ENCODE measurements around the gene KLF9.
A peak's percentile ranks its signal among the peaks of the same experiment; 100 is the strongest.

Gene KLF9

DNA sequence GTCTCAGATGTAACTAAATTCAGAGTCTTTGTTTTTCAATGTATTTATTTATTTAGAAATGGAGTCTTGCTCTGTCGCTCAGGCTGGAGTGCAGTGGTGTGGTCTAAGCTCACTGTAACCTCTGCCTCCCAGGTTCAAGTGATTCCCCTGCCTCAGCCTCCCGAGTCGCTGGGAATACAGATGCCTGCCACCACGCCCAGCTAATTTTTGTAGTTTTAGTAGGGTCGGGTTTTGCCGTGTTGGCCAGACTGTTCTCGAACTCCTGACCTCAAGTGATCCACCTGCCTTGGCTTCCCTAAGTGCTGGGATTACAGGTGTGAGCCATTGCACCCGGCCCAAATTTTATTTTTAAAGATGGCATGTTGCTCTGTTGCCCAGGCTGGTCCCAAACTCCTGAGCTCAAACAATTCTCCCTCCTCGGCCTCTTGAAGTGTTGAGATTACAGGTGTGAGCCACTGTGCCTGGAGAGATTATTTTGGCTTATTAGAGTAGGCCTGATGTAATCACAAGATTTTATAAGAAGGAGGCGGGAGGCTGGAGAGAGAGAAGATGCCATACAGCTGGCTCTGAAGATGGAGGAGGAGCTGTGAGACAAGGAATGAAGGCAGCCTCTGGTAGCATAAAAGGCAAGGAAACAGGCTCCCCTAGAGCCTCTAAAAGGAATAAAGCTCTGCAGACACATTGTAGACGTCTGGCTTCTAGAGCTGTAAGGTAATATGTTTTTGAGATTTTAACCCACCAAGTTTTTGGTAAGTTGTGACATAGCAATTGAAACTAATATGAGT, 12.9 kb upstream of the KLF9 start:
- DNase-seq (ENCODE audit: low read depth, low spot score) = no peak
- H3K4me3 ChIP-seq (ENCODE audit: low read length) = no peak overlapping the region

DNA sequence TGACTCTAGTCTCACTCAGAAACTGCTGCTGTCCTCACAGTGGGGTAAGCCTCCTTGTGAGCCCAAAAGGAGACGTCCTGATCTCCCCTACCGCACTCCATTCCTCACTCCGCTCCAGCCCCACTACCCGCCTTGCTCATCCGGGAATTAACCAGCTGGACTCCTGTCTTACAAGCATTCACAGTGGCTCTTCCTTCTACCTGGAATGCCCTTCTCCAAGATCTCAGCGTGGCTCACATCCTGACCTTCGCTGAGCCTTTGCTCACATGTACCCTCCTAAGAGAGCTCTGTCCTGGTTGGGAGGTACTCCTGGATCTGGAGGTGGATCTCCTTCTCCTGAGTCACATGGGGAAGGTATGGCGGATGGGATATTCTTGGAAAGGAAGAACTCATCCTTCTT, 10.7 kb upstream of the KLF9 start:
- no peak overlapping the region for H3K4me3 ChIP-seq (ENCODE audit: low read length)
- no peak for DNase-seq (ENCODE audit: low read depth, low spot score)

DNA sequence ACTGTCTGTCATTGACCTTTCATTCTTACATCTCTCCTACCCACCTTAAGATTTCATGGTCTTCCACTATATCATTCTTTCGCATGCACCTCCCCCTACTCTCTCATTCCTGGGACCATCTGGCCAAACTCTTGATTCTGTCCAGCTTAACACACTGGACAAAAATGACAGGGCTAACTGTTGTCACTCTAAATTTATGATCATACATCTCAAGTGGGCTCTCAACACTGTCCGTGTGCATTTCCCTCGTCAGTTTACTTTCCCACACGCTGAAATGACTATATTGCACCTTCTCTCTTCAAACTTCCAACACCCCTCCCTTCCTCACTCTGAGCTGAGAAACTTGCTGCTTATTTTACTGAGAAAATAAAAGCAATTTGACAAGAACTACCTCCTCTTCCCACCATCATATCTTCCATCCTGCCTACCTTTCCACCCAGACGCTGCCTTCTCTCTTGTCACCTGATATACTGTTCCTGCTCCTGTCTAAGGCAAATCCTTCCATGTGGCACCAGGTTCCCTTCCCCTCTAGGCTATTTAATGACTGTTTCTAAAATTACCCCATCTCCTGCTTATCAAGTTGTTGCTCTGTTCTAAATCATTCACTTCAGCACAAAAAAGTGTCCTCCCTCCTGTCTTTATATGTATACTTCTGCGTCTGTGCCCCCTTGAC, 8.1 kb upstream of the KLF9 start:
- DNase-seq (ENCODE audit: low read depth, low spot score) = no peak
- no peak overlapping the region for H3K4me3 ChIP-seq (ENCODE audit: low read length)

DNA sequence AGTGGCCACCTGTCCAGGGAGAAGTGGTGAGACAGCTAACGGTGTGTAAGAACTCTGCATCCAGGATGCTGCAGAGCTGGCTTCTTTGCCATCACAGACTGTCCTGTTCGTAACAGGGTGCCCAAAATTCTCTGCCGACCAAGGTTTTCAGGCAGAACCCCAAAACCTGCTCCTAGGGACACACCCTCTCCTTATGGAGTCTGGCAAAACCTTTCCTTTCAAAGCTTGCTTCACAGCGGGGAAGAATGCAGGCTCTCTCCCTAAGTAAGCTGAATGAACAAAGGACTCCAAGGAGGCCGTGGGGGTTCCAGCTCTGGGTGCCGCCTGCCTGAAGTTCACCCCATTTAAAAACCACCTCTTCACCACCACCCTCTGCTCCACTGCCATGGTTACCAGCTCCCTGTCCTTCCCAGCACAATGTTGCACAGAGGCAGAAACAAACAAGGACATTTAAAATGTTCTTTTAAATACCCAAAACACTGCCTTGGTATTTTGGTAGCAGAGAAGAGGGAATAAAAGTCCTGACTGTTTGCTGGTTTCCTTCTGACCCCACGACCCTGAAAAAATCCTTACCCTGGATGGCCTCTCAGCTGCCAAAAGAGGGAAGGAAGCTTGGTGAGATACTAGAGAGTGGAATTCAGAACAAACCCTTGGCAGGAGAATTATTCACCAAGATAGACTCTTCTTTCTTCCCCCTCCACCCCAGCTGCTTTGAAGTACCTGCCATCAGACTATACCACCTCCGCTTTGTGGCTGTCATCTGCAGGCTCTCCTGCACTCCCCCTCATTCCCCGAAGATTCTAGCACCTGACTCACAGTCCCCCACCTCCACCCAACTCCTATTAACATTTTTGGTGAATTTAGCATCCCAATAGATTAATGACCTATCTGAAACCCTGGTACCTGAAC, 7.1 kb upstream of the KLF9 start:
- peak; percentile 22 for DNase-seq (ENCODE audit: low read depth, low spot score)
- no peak overlapping the region for H3K4me3 ChIP-seq (ENCODE audit: low read length)

DNA sequence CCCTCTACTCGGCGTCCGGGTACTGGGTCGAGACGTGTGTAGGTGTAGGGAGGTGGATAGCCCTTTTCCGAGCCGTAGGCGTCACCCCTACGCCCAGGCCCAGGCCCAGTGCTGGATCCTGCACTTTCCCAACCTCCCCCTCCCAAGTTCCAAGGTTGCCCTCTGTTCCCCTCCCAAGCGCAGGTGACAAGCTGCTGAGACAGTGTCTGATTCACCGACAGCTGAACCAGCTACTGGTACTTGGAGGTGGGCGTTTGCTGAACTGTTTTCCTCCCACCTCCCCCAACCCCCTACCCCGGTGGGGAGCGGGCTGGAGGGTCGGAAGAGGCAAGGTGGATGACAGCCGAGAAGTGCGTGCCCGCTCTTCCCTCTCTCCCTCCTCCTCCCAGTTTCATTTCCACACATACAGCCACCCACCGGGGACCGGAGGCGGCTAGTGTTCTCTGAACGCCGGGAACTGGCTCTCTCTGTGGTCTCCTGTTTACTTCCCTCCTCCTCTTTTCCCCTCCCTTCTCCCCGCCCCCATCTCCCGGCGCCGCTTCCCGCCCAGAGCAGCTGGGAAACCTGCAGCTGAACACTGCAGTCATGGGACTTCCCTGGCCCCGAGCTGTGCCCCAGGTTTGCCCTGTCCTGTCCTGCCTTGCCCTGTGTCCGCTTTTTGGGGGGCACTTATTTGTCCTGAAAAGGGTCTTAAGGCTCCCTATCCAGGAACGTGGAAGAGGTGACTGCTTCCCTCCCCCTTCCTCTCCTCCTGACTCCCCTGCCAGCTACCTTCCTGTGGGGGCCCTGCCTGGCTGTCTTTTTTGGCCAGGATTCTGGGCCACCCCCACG, 6.2 kb upstream of the KLF9 start:
- no peak for DNase-seq (ENCODE audit: low read depth, low spot score)
- peak overlapping the region; percentile 48 for H3K4me3 ChIP-seq (ENCODE audit: low read length)

DNA sequence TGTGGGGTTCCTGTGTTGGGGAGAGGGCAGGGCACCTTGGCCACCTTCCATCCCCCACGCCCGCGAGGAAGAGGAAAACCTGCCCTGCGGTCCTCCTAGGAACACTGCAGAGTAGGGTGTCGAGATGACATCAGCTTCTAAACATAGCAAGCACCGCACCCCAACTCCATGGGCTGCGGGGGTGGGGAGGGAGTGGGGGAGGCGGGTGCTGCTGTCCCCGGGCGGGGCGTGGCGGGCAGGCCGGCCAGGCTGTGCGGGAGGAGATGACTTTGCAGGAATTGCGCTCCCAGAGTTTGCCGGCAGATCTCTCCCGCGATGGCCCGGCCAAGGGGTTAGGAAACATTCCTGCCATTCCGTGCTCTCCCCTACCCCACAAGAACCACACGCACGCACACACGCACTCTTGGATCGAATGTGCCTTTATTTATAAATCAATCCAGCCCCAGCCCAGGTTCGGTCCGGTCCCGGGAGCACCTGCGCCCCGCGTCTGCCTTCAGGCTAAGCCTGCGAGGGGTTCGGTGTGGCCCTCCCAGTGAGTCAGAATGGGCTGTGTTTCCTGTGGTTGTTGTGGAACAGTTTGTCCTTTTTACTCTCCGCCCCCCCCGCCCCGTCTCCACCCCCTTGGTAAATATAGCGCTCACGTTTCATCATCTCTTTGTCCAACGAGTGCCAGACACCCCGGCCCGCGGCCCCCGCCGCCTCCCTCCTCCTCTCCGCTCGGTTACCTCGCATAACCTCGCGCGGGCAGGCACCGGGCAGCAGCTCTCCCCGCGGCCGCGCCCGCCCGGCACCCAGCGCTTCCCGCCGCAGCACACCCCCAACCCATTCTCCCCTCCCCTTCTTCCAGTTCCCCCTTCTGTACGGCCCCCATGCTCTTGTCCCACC, 5.3 kb upstream of the KLF9 start:
- no peak for DNase-seq (ENCODE audit: low read depth, low spot score)

DNA sequence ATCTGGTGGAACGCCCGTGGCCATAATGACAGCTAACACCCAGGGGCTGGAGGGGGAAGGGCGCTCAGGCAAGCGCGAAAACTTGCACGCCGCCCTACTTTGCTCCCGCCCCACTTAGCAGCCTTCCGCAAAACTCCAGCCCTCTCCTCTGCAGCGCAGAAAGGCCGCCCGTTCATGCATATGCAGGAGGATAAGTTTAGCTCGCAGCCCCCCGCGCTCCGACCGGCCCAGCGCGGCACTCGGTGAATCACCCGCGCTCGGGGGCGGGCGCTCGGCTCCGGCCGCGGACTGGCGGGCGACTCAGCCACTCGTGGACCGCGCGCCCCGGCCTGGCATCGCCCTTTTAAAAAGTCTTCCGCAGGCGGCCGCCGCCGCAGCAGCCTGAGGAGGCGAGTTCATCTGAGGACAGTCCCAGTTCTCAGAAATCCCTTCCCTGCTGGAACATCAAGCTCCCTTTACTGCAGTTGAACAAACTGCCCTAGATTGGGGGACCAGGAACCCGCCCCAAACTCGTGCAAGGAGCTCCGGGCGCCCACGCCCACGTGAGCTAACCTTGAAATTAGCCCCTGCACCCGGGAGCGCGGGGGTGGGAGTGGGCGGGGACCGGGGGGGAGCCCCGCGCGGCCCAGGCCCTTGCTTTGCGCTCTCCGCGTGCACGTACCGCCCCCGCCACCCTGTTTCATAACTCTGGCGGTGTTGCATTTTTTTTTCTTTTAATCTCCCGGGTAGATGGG, 4.5 kb upstream of the KLF9 start:
- no peak for DNase-seq (ENCODE audit: low read depth, low spot score)
- peak overlapping the region; percentile 48 for H3K4me3 ChIP-seq (ENCODE audit: low read length)

More for the DNA sequence above, 5.3 kb upstream of the KLF9 start:
- peak overlapping the region; percentile 48 for H3K4me3 ChIP-seq (ENCODE audit: low read length)

DNA sequence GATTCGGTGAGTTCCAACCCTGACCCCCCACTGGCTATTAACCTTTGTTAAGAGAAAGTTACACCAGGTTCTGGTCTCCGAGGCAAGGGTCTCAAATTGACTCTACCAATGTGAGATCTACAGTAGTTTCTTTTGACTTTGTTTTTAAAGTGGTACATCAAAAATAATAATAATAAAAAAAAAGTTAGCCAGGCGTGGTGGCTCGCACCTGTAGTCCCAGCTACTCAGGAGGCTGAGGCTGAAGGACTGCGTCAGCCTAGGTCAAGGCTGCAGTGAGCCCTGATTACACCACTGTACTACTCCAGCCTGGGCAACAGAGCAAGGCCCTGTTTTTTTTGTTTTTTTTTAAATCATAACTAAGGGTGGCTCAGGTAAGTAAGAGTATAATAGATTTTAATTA, 1.0 kb upstream of the KLF9 start:
- no peak overlapping the region for H3K4me3 ChIP-seq (ENCODE audit: low read length)
- no peak for DNase-seq (ENCODE audit: low read depth, low spot score)

DNA sequence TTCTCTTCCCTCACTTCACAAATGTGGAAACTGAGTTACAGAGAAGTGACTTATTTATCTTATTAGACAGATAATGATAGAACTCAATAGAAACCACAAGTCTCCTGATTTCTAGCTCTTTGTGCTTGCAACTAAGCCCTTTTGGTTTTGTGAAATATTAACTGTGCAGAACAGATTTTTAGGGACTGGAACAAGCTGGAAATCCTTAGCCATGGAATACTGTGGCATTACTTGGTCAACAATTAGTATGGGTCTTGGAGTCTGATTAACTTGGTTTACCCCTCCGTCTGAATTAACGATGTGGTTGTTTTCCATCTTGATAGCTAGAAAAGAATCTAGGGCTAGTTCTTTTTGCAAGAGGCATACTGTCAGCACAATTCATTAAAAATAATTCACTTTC, 584 bp upstream of the KLF9 start:
- no peak overlapping the region for H3K4me3 ChIP-seq (ENCODE audit: low read length)
- no peak for DNase-seq (ENCODE audit: low read depth, low spot score)

DNA sequence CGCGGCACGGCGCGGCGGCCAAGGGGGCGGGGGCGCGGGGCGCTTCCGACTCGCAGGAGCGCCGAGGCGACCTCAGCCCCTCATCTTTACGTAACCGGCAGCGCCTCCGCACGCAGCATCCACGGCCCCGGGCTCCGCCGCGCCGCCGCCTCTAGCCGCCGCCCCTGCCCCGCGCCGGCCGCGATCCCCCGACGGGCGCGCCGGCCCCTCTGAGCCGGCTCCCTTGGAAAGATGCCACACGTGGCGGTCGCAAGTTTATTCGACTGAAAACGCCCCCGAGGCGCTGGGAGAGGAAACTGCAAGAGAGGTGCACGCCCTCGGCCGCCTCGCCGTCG, 1.0 kb downstream of the KLF9 start:
- peak overlapping the region; percentile 49; the same call in 1 of the 2 replicates for H3K4me3 ChIP-seq (ENCODE audit: low read length)
- DNase-seq (ENCODE audit: low read depth, low spot score) = no peak

DNA sequence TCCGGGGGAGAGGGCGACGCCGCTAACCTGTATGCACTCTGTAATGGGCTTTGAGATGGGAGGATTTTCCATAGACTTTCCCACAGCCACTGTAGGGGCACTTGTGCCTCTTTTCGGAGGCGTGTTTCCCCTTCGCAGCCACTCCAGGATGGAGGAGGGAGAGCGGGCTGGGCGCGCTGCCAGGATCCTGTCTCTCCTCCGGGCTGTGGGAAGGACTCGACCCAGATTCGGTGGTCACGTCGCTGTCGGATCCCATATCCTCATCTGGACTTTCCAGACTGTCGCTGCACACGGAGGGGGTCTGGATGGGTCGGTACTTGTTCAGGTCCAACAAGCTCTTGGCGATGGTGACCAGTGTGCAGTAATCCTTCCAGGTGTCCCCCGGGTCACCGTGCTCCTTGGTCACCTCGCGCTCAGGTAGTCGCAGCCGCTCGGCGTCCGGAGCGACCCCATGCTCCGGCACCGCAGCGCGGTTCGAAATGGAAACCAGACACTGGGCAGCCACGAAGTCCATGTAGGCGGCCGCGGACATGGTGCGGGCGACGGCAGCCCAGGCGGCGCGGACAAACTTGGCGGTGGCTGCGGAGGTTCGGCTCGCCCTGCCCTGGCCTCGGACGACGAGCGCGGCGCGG, 1.5 kb downstream of the KLF9 start:
- DNase-seq (ENCODE audit: low read depth, low spot score) = no peak
- H3K4me3 ChIP-seq (ENCODE audit: low read length) = no peak overlapping the region

DNA sequence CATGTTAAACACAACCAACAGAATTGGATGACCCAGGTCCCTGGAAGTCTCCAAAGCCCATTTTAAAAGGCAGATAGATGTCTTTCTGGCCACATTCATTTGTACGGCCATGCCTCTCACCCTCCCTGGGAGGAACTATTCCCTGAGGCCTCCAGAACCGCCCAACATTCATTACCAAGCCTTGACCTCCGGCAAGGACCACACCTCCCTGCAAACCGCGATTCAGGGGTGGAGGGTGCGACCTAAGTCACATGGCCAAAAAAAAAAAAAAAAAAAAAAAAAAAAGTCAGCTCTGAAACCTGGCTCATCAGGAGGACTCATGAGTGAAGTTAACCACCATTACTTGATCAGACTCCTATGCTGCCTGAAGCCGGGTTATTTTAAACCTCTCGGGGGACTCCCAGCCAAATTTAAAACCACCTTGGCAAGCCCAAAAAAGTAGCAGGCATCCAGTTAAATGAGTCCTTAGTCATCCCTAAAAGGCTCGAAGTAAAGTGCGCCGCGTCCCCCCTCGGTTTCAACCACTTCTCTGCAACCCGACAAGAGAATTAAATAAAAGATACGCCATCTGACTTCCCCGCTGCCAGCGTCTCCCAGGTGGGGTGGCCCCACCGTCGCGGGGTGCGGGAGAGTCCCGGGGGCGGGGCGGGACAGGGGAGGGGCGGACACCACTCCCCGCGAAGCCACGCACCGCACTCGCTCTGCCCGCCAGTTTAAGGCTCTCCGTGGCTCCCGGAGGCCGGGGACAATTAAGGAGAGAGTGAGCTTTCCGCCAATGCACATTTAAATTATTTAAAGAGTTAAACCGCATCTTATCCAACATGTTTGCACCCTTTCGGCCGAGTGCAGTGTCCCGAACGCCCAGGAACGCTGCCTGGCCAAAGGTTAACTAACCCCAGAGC, 2.3 kb downstream of the KLF9 start:
- DNase-seq (ENCODE audit: low read depth, low spot score) = no peak
- no peak overlapping the region for H3K4me3 ChIP-seq (ENCODE audit: low read length)

DNA sequence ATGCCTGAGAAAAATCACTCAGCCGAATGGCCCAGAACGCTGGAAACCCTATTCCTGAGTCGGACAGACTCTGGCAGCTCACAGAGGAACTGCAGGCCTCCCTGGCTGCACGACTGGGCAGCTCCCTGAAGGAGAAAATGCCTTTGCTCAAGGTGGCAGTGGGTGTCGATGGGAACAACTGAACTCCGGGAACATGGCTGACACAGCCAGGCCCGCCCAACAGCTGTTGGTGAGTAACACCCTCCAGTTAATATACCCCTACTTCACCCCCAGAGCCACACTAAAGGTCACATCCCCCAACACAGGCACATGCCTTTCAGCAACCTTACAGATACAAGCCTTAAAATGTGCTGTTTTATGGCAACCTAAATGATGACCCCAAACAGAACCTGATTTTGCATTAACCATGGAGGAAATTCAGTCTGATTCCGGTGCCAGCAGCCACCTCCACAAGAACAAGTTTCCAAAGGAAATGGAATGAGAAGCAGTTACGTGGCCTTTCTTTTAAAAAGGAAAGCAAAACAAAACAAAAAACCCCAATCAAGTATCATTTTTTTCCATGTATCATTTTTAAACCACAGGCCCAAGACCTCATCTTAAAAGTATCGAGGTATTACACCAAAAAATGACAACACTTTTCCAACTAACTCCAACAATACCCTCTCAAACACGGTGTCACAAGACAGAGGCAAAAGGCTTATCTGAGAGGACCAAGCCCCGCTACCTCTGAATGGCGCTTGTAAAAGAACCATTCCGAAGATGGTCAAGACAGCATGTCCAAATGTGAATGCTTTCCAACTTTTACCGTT, 3.1 kb downstream of the KLF9 start:
- no peak overlapping the region for H3K4me3 ChIP-seq (ENCODE audit: low read length)
- no peak for DNase-seq (ENCODE audit: low read depth, low spot score)

DNA sequence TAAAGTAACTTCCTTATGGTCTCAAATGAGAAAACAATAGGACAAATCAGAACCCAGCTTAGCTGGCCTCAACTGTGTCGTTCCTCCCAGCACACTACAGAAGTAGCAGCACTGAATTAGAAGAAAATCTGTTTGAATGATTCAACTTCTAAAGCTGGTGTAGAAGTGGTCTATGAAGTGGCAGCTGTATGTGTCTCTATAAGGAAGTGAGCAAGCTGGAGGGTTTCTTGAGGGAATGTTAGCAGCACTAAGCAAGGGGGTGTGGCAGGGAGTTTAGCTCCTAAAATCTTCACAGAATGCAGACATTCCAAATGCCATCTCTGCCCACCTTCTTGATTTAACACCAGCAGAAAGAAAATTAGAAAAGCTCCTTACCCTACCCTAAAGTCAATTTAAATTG, 4.1 kb downstream of the KLF9 start:
- no peak overlapping the region for H3K4me3 ChIP-seq (ENCODE audit: low read length)
- no peak for DNase-seq (ENCODE audit: low read depth, low spot score)

DNA sequence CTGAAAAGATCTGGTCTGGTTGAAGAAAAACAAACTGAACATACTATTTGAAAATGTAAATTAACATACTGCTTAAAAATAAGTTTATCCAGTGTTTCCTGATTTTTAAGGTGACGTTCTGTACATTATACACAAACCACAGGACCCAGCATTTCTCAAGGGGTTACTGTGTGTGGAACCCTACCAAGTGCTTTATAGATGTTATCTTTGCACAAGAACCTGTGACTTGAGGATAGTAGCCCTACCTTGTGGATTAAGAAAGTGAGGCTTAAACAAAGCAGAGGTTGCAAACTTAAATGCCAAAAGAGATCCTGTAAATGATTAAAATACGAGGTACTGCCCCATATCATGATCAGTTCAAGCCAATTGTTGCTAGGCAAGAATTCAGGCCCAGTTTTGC, 4.7 kb downstream of the KLF9 start:
- no peak overlapping the region for H3K4me3 ChIP-seq (ENCODE audit: low read length)
- DNase-seq (ENCODE audit: low read depth, low spot score) = no peak
